IMR-90 (cell line): ENCODE measurements around the gene BARX1. TPM values are rescaled to one million over a fixed set of nuclear protein-coding genes. Genes with fewer than 3 reads are reported as not detected.

Source experiments
- ATAC-seq: fragments of 200-7000 bp; cut with Tn5 transposase; 2 replicates; pipeline ENCODE4 v1.9.1; 2020; ENCODE audit warnings: low read depth, mild to moderate bottlenecking, moderate library complexity
- BruUV-seq: library from RNA; stranded (reverse); fragments of 400-500 nt; replicated peaks from 2 replicates; lab custom pipeline; 2021; lab: Mats Ljungman, UMichigan
- CTCF ChIA-PET: fragments of 300-600 bp; formaldehyde crosslinking; extraction: SDS; loops from one replicate; lab custom pipeline; 2021; ENCODE audit warnings: antibody characterized with exemption; lab: Yijun Ruan, JAX
- POLR2A ChIA-PET: fragments of 300-600 bp; sonication (Branson Sonifier 250); formaldehyde crosslinking; loops from one replicate; lab custom pipeline; 2022; ENCODE audit warnings: antibody characterized with exemption; ENCODE audit not compliant: unreplicated experiment; lab: Charles Lee
- DNase-seq: peaks from one replicate; pipeline ENCODE4 v3.0.0; 2013
- H2AFZ ChIP-seq: replicated peaks from 2 replicates; pipeline ENCODE3; 2013; ENCODE audit warnings: low read length, mild to moderate bottlenecking; ENCODE audit not compliant: poor library complexity
- H2AK5ac ChIP-seq: 2 replicates; pipeline ENCODE4 v1.6.1; 2013; ENCODE audit warnings: low read depth, low read length, inconsistent platforms
- H2AK9ac ChIP-seq: replicated peaks from 2 replicates; pipeline ENCODE3; 2013; ENCODE audit warnings: mild to moderate bottlenecking, low read depth, low read length, moderate library complexity; ENCODE audit not compliant: poor library complexity
- H2BK120ac ChIP-seq: 2 replicates; pipeline ENCODE4 v1.6.1; 2013; ENCODE audit warnings: low read depth, low read length, inconsistent platforms
- H2BK15ac ChIP-seq: 3 replicates; pipeline ENCODE4 v1.6.1; 2013; ENCODE audit warnings: low read depth, low read length, inconsistent platforms
- H2BK20ac ChIP-seq: 2 replicates; pipeline ENCODE4 v1.6.1; 2013; ENCODE audit warnings: low read depth, mild to moderate bottlenecking, inconsistent platforms, low read length, moderate library complexity
- H2BK5ac ChIP-seq: 2 replicates; pipeline ENCODE4 v1.6.1; 2013; ENCODE audit warnings: mild to moderate bottlenecking, low read depth, low read length, inconsistent platforms; ENCODE audit not compliant: poor library complexity, severe bottlenecking
- H3K14ac ChIP-seq: replicated peaks from 2 replicates; pipeline ENCODE4 v1.6.1; 2013; ENCODE audit warnings: low read depth, low read length, inconsistent platforms
- H3K18ac ChIP-seq: 2 replicates; pipeline ENCODE4 v1.6.1; 2013; ENCODE audit warnings: low read depth, low read length, control low read depth
- H3K23ac ChIP-seq: 2 replicates; pipeline ENCODE4 v1.6.1; 2013; ENCODE audit warnings: low read depth, low read length, inconsistent platforms
- H3K27ac ChIP-seq: 2 replicates; pipeline ENCODE4 v1.5.1; 2013; ENCODE audit warnings: mild to moderate bottlenecking, control low read depth, low read length; ENCODE audit not compliant: insufficient read depth
- H3K27me3 ChIP-seq: 2 replicates; pipeline ENCODE4 v1.6.1; 2013; ENCODE audit warnings: low read length; ENCODE audit not compliant: control insufficient read depth, insufficient read depth
- H3K36me3 ChIP-seq: 2 replicates; pipeline ENCODE4 v1.6.1; 2013; ENCODE audit warnings: low read length, mixed read lengths; ENCODE audit not compliant: control insufficient read depth, insufficient read depth
- H3K4ac ChIP-seq: 2 replicates; pipeline ENCODE4 v1.6.1; 2013; ENCODE audit warnings: low read depth, low read length, inconsistent platforms
- H3K4me1 ChIP-seq: 2 replicates; pipeline ENCODE4 v1.6.1; 2013; ENCODE audit warnings: low read length, mixed read lengths; ENCODE audit not compliant: control insufficient read depth, insufficient read depth
- H3K4me2 ChIP-seq: 2 replicates; pipeline ENCODE4 v1.6.1; 2013; ENCODE audit warnings: low read depth, mild to moderate bottlenecking, control low read depth, low read length, moderate library complexity
- H3K4me3 ChIP-seq: 2 replicates; pipeline ENCODE4 v1.5.1; 2013; ENCODE audit warnings: low read depth, mild to moderate bottlenecking, control low read depth, low read length, moderate library complexity; ENCODE audit not compliant: insufficient read depth
- H3K56ac ChIP-seq: 2 replicates; pipeline ENCODE4 v1.6.1; 2013; ENCODE audit warnings: low read length, inconsistent platforms; ENCODE audit not compliant: insufficient read depth; ENCODE audit errors: extremely low read depth
- H3K79me1 ChIP-seq, 2 experiments: 2 replicates each; pipeline ENCODE4 v1.6.1; 2013; ENCODE audit warnings: low read length in 2 of 2, inconsistent platforms in 1 of 2, low read depth in 1 of 2
- H3K9ac ChIP-seq: 2 replicates; pipeline ENCODE4 v1.6.1; 2013; ENCODE audit warnings: low read depth, low read length, control low read depth
- H3K9me1 ChIP-seq: 2 replicates; pipeline ENCODE4 v1.6.1; 2013; ENCODE audit warnings: low read length, inconsistent platforms; ENCODE audit not compliant: insufficient read depth
- H3K9me3 ChIP-seq: 2 replicates; pipeline ENCODE4 v1.6.1; 2013; ENCODE audit warnings: low read length; ENCODE audit not compliant: control insufficient read depth, insufficient read depth
- H4K20me1 ChIP-seq: 2 replicates; pipeline ENCODE4 v1.6.1; 2013; ENCODE audit warnings: low read length, inconsistent platforms; ENCODE audit not compliant: insufficient read depth
- H4K5ac ChIP-seq: 2 replicates; pipeline ENCODE4 v1.6.1; 2013; ENCODE audit warnings: mild to moderate bottlenecking, low read depth, low read length, control low read depth
- H4K8ac ChIP-seq, 2 experiments: 2 replicates each; pipeline ENCODE4 v1.6.1; 2013; ENCODE audit warnings: low read depth in 2 of 2, low read length in 2 of 2, control low read depth in 1 of 2, inconsistent platforms in 1 of 2
- H4K91ac ChIP-seq: 2 replicates; pipeline ENCODE4 v1.6.1; 2013; ENCODE audit warnings: low read depth, low read length, inconsistent platforms; ENCODE audit not compliant: insufficient read depth
- BHLHE40 ChIP-seq: fragments of 150-350 bp; IDR thresholded peaks from 2 replicates; pipeline ENCODE4 v1.6.1; 2016; ENCODE audit warnings: mild to moderate bottlenecking, low read depth, low read length
- CEBPB ChIP-seq: IDR thresholded peaks from 2 replicates; pipeline ENCODE4 v1.6.1; 2012; ENCODE audit warnings: low read depth, low read length, improper control_type of control experiment
- CHD1 ChIP-seq: IDR thresholded peaks from 2 replicates; pipeline ENCODE4 v1.6.1; 2012; ENCODE audit warnings: low read depth, low read length, improper control_type of control experiment
- ELK1 ChIP-seq: fragments of 150-350 bp; IDR thresholded peaks from 2 replicates; pipeline ENCODE4 v1.6.1; 2016; ENCODE audit warnings: low read depth, mild to moderate bottlenecking, low read length, moderate library complexity, borderline replicate concordance
- FOS ChIP-seq: fragments of 150-350 bp; IDR thresholded peaks from 2 replicates; pipeline ENCODE4 v1.6.1; 2016; ENCODE audit warnings: low read depth, low read length
- MAFK ChIP-seq: IDR thresholded peaks from 2 replicates; pipeline ENCODE4 v1.6.1; 2012; ENCODE audit warnings: low read depth, low read length, improper control_type of control experiment
- MAZ ChIP-seq: IDR thresholded peaks from 2 replicates; pipeline ENCODE4 v1.6.1; 2012; ENCODE audit warnings: low read depth, mild to moderate bottlenecking, low read length, improper control_type of control experiment, moderate library complexity, borderline replicate concordance
- POLR2A ChIP-seq: IDR thresholded peaks from 2 replicates; pipeline ENCODE4 v1.6.1; 2012; ENCODE audit warnings: mild to moderate bottlenecking, low read depth, low read length
- RAD21 ChIP-seq: IDR thresholded peaks from 2 replicates; pipeline ENCODE4 v1.6.1; 2012; ENCODE audit warnings: low read length, improper control_type of control experiment
- RCOR1 ChIP-seq: IDR thresholded peaks from 2 replicates; pipeline ENCODE4 v1.6.1; 2012; ENCODE audit warnings: mild to moderate bottlenecking, low read length, improper control_type of control experiment; ENCODE audit not compliant: insufficient replicate concordance
- RFX5 ChIP-seq: IDR thresholded peaks from 2 replicates; pipeline ENCODE4 v1.8.0; 2012; ENCODE audit warnings: low read depth, mild to moderate bottlenecking, low read length, moderate library complexity
- USF2 ChIP-seq: fragments of 150-350 bp; IDR thresholded peaks from 2 replicates; pipeline ENCODE4 v1.6.1; 2017; ENCODE audit warnings: mild to moderate bottlenecking, antibody characterized with exemption, low read length, low read depth
- WGBS, 2 experiments: methylation state at CpG; one replicate each; pipeline versions ENCODE4 v1.1.5 to v1.1.7; 2013; ENCODE audit warnings: missing lambda C conversion rate in 2 of 2; ENCODE audit not compliant: insufficient read length in 1 of 2; ENCODE audit errors: extremely low coverage in 2 of 2; 5-methylcytosine and 5-hydroxymethylcytosine counted together
- dilution Hi-C: fragments of 300-500 bp; cut with HindIII; formaldehyde crosslinking; loops from one replicate; pipeline ENCODE4 v1.14.3; 2018; ENCODE audit warnings: low sequenced_read_pairs; ENCODE audit not compliant: unreplicated experiment
- in situ Hi-C: fragments of 300-500 bp; cut with MboI; formaldehyde crosslinking; loops from 3 replicates; pipeline ENCODE4 v1.14.3; 2019; ENCODE audit warnings: low sequenced_read_pairs, inconsistent platforms, mixed read lengths
- intact Hi-C: fragments of 100-400 bp; cut with micrococcal nuclease; formaldehyde crosslinking; loops from 2 replicates; pipeline ENCODE4 v1.10.0; 2022
- polyA plus RNA-seq, 3 experiments: library from polyadenylated mRNA; depleted of rRNA; stranded (reverse); fragments of >200 nt; gene quantifications; 2 replicates each; pipeline ENCODE4 v1.2.3, GENCODE V29; 2012; ENCODE audit warnings: low replicate concordance in 1 of 3
- total RNA-seq: library from RNA; depleted of rRNA; stranded (reverse); fragments of >200 nt; gene quantifications from 2 replicates; pipeline ENCODE4 v1.2.3, GENCODE V29; 2012

Gene BARX1
- total and polyA plus RNA-seq, 2 of the 4 experiments (the other 2 are of a cell fraction): not detected

- no peak for TF ChIP-seq BHLHE40
Observed at GRCh38 chr9:93955981-93956784, 1.0 kb upstream of the BARX1 start (continued).

GRCh38 chr9:93954434-93955061, 607 bp downstream of the BARX1 start:
- H3K4me2 ChIP-seq: no peak overlapping the region
- H3K9me3 ChIP-seq: peaks cover 11% of the 10 kb centered on the region
- in situ Hi-C loops: loop anchor here (25.0 kb wide), 2 partner anchors 542 to 792 kb away; no protein-coding TSS in a partner anchor
- no peak overlapping the region for H3K18ac ChIP-seq
- H3K4me1 ChIP-seq: peaks cover 3% of the 10 kb centered on the region; the same call in 1 of the 2 replicates
- no peak overlapping the region for H4K8ac ChIP-seq
- 11% methylated on average over 25 of the region's 67 CpGs; no CpG with 5 or more reads in 1 of the 2 experiments for WGBS, 2 experiments
- no TSS peak for BruUV-seq
- H4K20me1 ChIP-seq: no peaks in the 10 kb centered on the region; the same call in 1 of the 2 replicates
- H2BK120ac ChIP-seq: no peak overlapping the region
- no peaks in the 10 kb centered on the region for H3K36me3 ChIP-seq
- no peak overlapping the region for H2BK20ac ChIP-seq
- dilution Hi-C loops: no loop called here
- H2BK5ac ChIP-seq: no peak overlapping the region
- no peak overlapping the region for H4K91ac ChIP-seq
- no peak overlapping the region for H3K56ac ChIP-seq
- no peak overlapping the region for H3K14ac ChIP-seq
- ChIA-PET CTCF (no interaction called here), POLR2A (no interaction called here)
- no peak overlapping the region for H2AK9ac ChIP-seq
- H3K27ac ChIP-seq: no peak overlapping the region
- H3K79me1 ChIP-seq: no peaks in the 10 kb centered on the region
- H2AFZ ChIP-seq: no peak overlapping the region
- ATAC-seq (no peak), DNase-seq (no peak)
- H3K23ac ChIP-seq: no peak overlapping the region
- no peak overlapping the region for H3K4ac ChIP-seq
- peaks cover 95% of the 10 kb centered on the region for H3K27me3 ChIP-seq
- no peak overlapping the region for H2BK15ac ChIP-seq
- no peak overlapping the region for H4K5ac ChIP-seq
- H2AK5ac ChIP-seq: no peak overlapping the region
- H3K9me1 ChIP-seq: no peaks in the 10 kb centered on the region
- intact Hi-C loops: no loop called here
- no peak overlapping the region for H3K9ac ChIP-seq
- H3K4me3 ChIP-seq: no peak overlapping the region
- TF ChIP-seq USF2: no peak
- TF ChIP-seq CHD1: no peak
- TF ChIP-seq ELK1: no peak
- TF ChIP-seq POLR2A: no peak
- no peak for TF ChIP-seq MAZ
- TF ChIP-seq MAFK: no peak
- TF ChIP-seq RFX5: no peak
- TF ChIP-seq CEBPB: no peak
- TF ChIP-seq RCOR1: no peak
- TF ChIP-seq FOS: no peak
- TF ChIP-seq RAD21: no peak
